ENCODE results near the gene APAF1.

DNA sequence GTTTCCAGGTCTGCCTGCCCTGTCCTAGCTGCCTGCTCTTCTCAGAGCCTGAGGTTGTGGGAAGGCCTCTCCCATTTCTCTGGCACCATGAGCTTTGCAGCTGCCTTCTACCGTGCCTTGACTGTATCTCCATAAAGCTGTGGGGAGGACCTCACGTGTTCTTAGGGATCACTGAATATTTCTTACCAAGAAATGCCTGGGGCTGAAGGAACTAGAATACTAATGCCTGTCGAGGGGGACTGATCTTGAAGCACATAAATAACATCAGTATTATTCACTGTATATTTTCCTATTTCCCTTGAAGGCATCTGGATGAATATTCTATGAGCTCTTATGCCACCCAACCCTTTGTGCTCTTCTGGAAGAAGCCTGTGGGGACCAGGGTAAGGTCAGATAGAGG is 103.4 kb downstream of the APAF1 start:
- TF ChIP-seq, protein P1, sequence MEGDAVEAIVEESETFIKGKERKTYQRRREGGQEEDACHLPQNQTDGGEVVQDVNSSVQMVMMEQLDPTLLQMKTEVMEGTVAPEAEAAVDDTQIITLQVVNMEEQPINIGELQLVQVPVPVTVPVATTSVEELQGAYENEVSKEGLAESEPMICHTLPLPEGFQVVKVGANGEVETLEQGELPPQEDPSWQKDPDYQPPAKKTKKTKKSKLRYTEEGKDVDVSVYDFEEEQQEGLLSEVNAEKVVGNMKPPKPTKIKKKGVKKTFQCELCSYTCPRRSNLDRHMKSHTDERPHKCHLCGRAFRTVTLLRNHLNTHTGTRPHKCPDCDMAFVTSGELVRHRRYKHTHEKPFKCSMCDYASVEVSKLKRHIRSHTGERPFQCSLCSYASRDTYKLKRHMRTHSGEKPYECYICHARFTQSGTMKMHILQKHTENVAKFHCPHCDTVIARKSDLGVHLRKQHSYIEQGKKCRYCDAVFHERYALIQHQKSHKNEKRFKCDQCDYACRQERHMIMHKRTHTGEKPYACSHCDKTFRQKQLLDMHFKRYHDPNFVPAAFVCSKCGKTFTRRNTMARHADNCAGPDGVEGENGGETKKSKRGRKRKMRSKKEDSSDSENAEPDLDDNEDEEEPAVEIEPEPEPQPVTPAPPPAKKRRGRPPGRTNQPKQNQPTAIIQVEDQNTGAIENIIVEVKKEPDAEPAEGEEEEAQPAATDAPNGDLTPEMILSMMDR (IDR thresholded peaks at IDR 0.05 in 2 of 3, conservative IDR thresholded peaks at IDR 0.05 in 1 of 3; ENCODE audit: insufficient read depth in 2 of 3, low read depth in 1 of 3, low read length in 3 of 3), result no peak
- no peak for TF ChIP-seq MYBL2 (IDR thresholded peaks at IDR 0.05; ENCODE audit: low read depth)
- TF ChIP-seq MYBL2 (CRISPR knock-in tag; IDR thresholded peaks at IDR 0.05; ENCODE audit: borderline replicate concordance), result no peak
- no peak for TF ChIP-seq PHF8 (IDR thresholded peaks at IDR 0.05; ENCODE audit: borderline replicate concordance, low read length)
- no peak for TF ChIP-seq ZNF134 (CRISPR knock-in tag; conservative IDR thresholded peaks at IDR 0.05)
- no peak for TF ChIP-seq SIX5 (IDR thresholded peaks at IDR 0.05; ENCODE audit: borderline replicate concordance in 1 of 2, insufficient read depth in 1 of 2, low read depth in 1 of 2, low read length in 2 of 2)
- TF ChIP-seq ZNF274 (IDR thresholded peaks at IDR 0.05; ENCODE audit: borderline replicate concordance, low read depth, low read length), result no peak
- TF ChIP-seq POLR2AphosphoS5 (IDR thresholded peaks at IDR 0.05; ENCODE audit: control insufficient read depth, insufficient read depth, low read depth, low read length), result no peak
- no peak for TF ChIP-seq U2AF2 (optimal IDR thresholded peaks at IDR 0.05; ENCODE audit: low read depth, low read length)
- no peak for TF ChIP-seq ELF1 (tag; IDR thresholded peaks at IDR 0.05)
- TF ChIP-seq, protein P2, sequence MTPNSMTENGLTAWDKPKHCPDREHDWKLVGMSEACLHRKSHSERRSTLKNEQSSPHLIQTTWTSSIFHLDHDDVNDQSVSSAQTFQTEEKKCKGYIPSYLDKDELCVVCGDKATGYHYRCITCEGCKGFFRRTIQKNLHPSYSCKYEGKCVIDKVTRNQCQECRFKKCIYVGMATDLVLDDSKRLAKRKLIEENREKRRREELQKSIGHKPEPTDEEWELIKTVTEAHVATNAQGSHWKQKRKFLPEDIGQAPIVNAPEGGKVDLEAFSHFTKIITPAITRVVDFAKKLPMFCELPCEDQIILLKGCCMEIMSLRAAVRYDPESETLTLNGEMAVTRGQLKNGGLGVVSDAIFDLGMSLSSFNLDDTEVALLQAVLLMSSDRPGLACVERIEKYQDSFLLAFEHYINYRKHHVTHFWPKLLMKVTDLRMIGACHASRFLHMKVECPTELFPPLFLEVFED (CRISPR knock-in tag; conservative IDR thresholded peaks at IDR 0.05), result no peak
- no peak for TF ChIP-seq PTTG1 (tag; IDR thresholded peaks at IDR 0.05; ENCODE audit: low read depth)
- TF ChIP-seq, protein P3, sequence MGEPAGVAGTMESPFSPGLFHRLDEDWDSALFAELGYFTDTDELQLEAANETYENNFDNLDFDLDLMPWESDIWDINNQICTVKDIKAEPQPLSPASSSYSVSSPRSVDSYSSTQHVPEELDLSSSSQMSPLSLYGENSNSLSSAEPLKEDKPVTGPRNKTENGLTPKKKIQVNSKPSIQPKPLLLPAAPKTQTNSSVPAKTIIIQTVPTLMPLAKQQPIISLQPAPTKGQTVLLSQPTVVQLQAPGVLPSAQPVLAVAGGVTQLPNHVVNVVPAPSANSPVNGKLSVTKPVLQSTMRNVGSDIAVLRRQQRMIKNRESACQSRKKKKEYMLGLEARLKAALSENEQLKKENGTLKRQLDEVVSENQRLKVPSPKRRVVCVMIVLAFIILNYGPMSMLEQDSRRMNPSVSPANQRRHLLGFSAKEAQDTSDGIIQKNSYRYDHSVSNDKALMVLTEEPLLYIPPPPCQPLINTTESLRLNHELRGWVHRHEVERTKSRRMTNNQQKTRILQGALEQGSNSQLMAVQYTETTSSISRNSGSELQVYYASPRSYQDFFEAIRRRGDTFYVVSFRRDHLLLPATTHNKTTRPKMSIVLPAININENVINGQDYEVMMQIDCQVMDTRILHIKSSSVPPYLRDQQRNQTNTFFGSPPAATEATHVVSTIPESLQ (CRISPR knock-in tag; IDR thresholded peaks at IDR 0.05), result no peak

Measured in K562 (cell line).